ENCODE results near the gene EIF3L. TPM values are rescaled to one million over a fixed set of nuclear protein-coding genes. Genes with fewer than 3 reads are reported as not detected.

Gene EIF3L
- total RNA-seq, 1 donor from 2014 or later, result 971 TPM

GRCh38 chr22:37932821-37933578, 83.8 kb downstream of the EIF3L start:
- H3K36me3 ChIP-seq, result no peaks in the 10 kb centered on the region
- no peaks in the 10 kb centered on the region for H3K27me3 ChIP-seq
- no peak overlapping the region for H3K4me2 ChIP-seq
- H3K27me3 Mint-ChIP-seq (ENCODE audit: insufficient read depth, low read depth), result peaks cover 4% of the 10 kb centered on the region
- H3K36me3 Mint-ChIP-seq, result peaks cover 12% of the 10 kb centered on the region
- DNase-seq (ENCODE audit: low spot score), result no peak
- no peaks in the 10 kb centered on the region for H3K4me1 ChIP-seq
- no peaks in the 10 kb centered on the region for H3K9me3 ChIP-seq (ENCODE audit: low read depth)
- H3K4me3 ChIP-seq, result no peak overlapping the region
- no peak for TF ChIP-seq EZH2 (IDR thresholded peaks at IDR 0.05)
- no peaks in the 10 kb centered on the region for H3F3A ChIP-seq (ENCODE audit: low read depth)
- H3K27ac ChIP-seq, result no peak overlapping the region
- no peaks in the 10 kb centered on the region for H3K9me3 Mint-ChIP-seq
- H3K9ac ChIP-seq, result no peak overlapping the region
- no peak overlapping the region for H2AFZ ChIP-seq (replicated peaks)
- no peak overlapping the region for H3K4me3 Mint-ChIP-seq
- no peaks in the 10 kb centered on the region for H3K79me2 ChIP-seq (ENCODE audit: low read depth)
- peaks cover 8% of the 10 kb centered on the region for H4K20me1 ChIP-seq (ENCODE audit: low read depth)
- no peak overlapping the region for H3K27ac Mint-ChIP-seq
- H3K4me1 Mint-ChIP-seq, result peaks cover 12% of the 10 kb centered on the region

- Mint-ChIP-seq H3K27ac (no peak overlapping the region), H3K9me3 (no peaks in the 10 kb centered on the region), H3K4me3 (peak overlapping the region; percentile 50), H3K27me3 (ENCODE audit: insufficient read depth, low read depth) (peaks cover 2% of the 10 kb centered on the region), H3K4me1 (peaks cover 12% of the 10 kb centered on the region), H3K36me3 (peaks cover 7% of the 10 kb centered on the region)
- Histone ChIP-seq H3K36me3 (no peaks in the 10 kb centered on the region), H3K4me2 (no peak overlapping the region), H3K27ac (no peak overlapping the region), H4K20me1 (ENCODE audit: low read depth) (peaks cover 8% of the 10 kb centered on the region), H3K4me3 (no peak overlapping the region), H3K4me1 (no peaks in the 10 kb centered on the region), H3K9me3 (ENCODE audit: low read depth) (no peaks in the 10 kb centered on the region), H2AFZ (replicated peaks) (no peak overlapping the region), H3K9ac (no peak overlapping the region), H3K27me3 (no peaks in the 10 kb centered on the region), H3K79me2 (ENCODE audit: low read depth) (no peaks in the 10 kb centered on the region), H3F3A (ENCODE audit: low read depth) (no peaks in the 10 kb centered on the region)
- peak; percentile 88 for TF ChIP-seq CTCF (IDR thresholded peaks at IDR 0.05)
- TF ChIP-seq EZH2phosphoT487 (IDR thresholded peaks at IDR 0.05), result no peak
- no peak for TF ChIP-seq EZH2 (IDR thresholded peaks at IDR 0.05)
- DNase-seq (ENCODE audit: low spot score), result peak; percentile 96
These were observed 84.6 kb downstream of the EIF3L start for GRCh38 chr22:37933711-37934376.

MicroRNAs encoded within 50 kb of the gene (microRNA counts, 767-probe panel; counts per million panel counts)
- microRNA hsa-miR-658 (460 counts per million, percentile 90 among the panel's probes with 10 or more counts), microRNA hsa-miR-659-3p (460 counts per million, percentile 90 among the panel's probes with 10 or more counts)

Small RNAs within 50 kb of the gene (microRNA-seq; reads per million reads assigned to microRNA genes)
- gene MIR659, result not detected

Small RNAs within 50 kb of the gene (small RNA-seq; reads per million reads assigned to genes)
- gene MIR659, result not detected

Other genes with a start within 250 kb of the EIF3L start
- 62.3 and 71.7 TPM in 2 replicates for gene GGA1, start 240.6 kb upstream of the EIF3L start, total RNA-seq (ENCODE audit: low replicate concordance)
- gene SH3BP1, start 209.8 kb upstream of the EIF3L start, total RNA-seq (ENCODE audit: low replicate concordance), result 10.3 and 10.9 TPM in 2 replicates
- gene PDXP, start 190.7 kb upstream of the EIF3L start, total RNA-seq (ENCODE audit: low replicate concordance), result 25.1 and 57.0 TPM in 2 replicates
- 14.9 and 42.9 TPM in 2 replicates for gene LGALS1, start 173.8 kb upstream of the EIF3L start, total RNA-seq (ENCODE audit: low replicate concordance)
- 23.7 and 28.7 TPM in 2 replicates for gene NOL12, start 163.1 kb upstream of the EIF3L start, total RNA-seq (ENCODE audit: low replicate concordance)
- gene TRIOBP, start 152.4 kb upstream of the EIF3L start, total RNA-seq (ENCODE audit: low replicate concordance), result 25.2 and 51.0 TPM in 2 replicates
- 21.2 and 25.1 TPM in 2 replicates for gene GCAT, start 41.5 kb upstream of the EIF3L start, total RNA-seq (ENCODE audit: low replicate concordance)
- 0.37 TPM in 1 of 2 replicates, not detected in the other for gene GALR3, start 26.0 kb upstream of the EIF3L start, total RNA-seq (ENCODE audit: low replicate concordance)
- gene ANKRD54, start 5.1 kb upstream of the EIF3L start, total RNA-seq (ENCODE audit: low replicate concordance), result 18.4 and 21.2 TPM in 2 replicates
- gene MICALL1, start 56.9 kb downstream of the EIF3L start, total RNA-seq (ENCODE audit: low replicate concordance), result 5.0 and 14.3 TPM in 2 replicates
- 0.26 and 0.46 TPM in 2 replicates for gene C22orf23, start 104.2 kb downstream of the EIF3L start, total RNA-seq (ENCODE audit: low replicate concordance)
- 75.5 and 76.1 TPM in 2 replicates for gene POLR2F, start 104.3 kb downstream of the EIF3L start, total RNA-seq (ENCODE audit: low replicate concordance)
- gene SOX10, start 135.1 kb downstream of the EIF3L start, total RNA-seq (ENCODE audit: low replicate concordance), result 0.99 and 4.5 TPM in 2 replicates
- gene PICK1, start 208.0 kb downstream of the EIF3L start, total RNA-seq (ENCODE audit: low replicate concordance), result 10.7 and 31.8 TPM in 2 replicates
- gene SLC16A8, start 234.8 kb downstream of the EIF3L start, total RNA-seq (ENCODE audit: low replicate concordance), result 1.0 and 3.1 TPM in 2 replicates